NCI-H2081 (cell line): Measurements from ENCODE around the gene PALD1.
"Not testable (repeated sequence)": the region's sequence is repeated elsewhere in the genome, so short reads cannot be mapped to it uniquely, and the experiment has no call there.

Experiments used
- DNase-seq, 2 experiments: peaks; one replicate each; lab custom pipeline; 2025; lab: John Stamatoyannopoulos, UW

Gene PALD1

DNA sequence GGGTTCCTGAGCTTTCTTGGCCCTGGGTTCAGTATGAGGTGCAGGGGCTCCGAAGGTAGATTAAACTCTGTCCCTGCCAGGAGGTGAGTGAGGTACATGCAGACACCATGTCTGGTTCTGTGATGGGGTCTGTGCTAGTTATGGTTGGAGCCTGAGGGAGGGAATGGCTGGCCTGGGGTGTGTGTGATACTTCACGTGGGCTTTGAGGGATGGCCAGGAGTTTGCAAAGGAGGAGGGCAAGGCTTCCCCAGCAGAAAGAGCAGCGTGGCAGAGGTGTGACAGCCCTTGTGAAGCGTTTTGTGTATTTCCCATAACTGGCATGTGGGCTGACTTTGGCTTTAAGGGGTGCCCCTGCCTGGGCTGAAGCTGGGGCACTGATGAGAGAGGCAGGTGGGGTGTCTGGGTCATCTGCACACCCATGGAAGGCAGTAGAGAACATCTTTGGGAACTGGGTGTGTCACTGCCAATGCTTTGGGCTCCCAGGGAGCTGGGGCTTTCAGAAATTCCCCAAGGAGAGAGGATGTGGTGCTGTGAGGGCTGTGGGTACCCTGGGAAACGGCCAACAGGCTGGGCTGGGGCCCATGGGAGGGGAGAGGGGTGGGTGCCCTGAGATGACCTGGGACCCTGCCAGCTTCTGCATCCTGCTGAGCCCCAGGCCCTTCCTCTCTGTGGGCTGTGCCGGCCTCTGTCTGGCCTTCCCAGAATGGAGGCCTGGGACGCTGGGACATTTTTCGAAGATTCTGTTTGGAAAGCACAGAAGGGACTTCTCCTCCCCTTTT lies 4.6 kb downstream of the PALD1 start:
- DNase-seq, result no peak

DNA sequence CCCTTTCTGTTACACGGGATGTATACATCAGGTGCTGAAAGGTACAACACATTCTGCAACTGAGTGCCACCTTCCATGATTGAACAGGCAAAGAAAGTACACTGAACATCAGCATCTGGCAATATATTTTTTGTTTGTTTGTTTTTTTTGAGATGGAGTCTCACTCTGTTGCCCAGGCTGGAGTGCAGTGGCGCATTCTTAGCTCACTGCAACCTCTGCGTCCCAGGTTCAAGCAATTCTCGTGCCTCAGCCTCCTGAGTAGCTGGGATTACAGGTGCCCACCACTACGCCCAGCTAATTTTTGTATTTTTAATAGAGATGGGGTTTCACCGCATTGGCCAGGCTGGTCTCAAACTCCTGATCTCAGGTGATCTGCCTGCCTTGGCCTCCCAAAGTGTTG lies 5.3 kb downstream of the PALD1 start:
- DNase-seq, result not testable (repeated sequence)

DNA sequence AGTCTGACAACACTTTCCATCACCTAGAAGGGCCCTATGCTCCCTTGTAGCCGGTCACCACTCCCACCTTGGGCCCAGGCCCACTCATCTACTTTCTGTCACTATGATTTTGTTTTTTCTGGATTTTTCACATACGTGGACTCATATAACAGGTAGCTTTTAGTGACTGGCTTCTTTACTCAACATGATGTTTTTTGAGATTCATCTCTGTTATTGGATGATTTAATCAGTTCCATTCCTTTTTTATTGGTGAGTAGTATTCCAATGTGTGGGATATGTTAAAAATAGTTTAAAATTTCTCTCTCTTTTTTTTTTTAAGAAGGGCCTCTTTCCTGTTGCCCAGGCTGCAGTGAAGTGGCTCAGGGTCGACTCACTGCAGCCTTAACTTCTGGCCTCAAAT lies 9.3 kb downstream of the PALD1 start:
- no peak for DNase-seq

GRCh38 chr10:70490142-70490541 lies 11.6 kb downstream of the PALD1 start:
- DNase-seq, result no peak

DNA sequence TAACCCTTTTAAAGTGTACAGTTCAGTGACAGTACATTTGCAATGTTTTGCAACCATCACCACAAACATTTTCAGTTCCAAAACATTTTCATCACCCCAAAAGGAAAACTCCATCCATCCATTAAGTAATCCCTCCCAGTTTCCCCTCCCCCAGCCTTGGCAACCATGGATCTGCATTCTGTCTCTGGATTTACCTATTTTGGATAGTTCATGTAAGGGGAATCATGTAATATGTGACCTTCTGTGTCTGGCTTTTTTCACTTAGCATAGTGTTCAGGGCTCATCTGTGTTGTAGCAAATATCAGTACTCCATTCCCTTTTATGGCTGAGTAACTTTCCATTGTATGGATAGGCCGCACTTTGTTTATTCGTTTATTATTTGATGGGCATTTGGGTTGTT lies 13.0 kb downstream of the PALD1 start:
- no peak for DNase-seq

- no peak for DNase-seq
Observed at GRCh38 chr10:70492786-70493659, 14.5 kb downstream of the PALD1 start.

DNA sequence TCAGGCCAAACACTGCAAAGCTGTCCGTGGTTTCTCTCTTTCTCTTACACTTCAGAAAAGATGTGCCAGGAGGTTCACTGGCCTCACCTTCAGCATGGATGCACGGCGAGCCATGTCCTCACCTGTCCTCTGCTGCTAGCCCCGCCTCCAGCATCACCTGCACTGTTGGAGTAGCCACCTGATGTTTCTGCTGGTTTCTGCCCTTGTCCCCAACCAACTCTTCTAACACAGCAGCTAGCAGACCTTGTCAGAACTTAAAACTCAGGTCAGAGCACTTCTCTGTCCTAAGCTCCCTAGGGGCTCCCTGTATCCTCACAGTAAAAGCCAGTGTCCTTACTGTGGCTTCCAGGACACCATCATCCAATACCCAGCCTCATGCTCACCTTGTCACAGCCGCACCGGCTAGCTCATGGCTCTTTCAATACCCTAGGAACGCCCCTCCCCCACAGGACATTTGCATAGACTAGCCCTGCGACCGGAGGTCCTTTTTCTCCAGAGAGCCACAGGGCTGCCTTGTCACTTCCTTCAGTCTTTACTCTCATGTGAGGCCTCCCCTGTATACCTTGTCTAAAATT lies 15.2 kb downstream of the PALD1 start:
- DNase-seq, result no peak

- DNase-seq, result no peak
Observed at GRCh38 chr10:70494536-70494935, 16.0 kb downstream of the PALD1 start.

DNA sequence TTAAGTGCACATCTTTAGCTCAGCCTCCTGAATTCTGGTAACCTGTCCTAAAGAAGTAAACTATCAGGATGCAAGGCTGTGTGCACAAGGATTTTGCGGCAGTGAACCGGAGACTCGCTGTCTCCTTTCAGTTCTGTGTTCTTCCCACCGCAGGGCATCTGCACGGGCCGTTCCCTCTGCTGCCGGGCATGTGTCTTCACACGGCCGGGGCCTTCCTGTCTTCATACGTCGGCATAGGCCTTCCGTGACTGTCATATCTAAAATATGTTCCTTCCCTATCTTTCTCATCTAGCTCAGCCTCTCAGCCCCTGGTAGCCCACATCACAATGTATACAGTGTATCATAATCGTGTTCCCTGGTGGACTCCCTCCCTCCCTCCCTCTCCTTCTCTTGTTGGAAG lies 16.4 kb downstream of the PALD1 start:
- DNase-seq, result no peak

- DNase-seq, result no peak
Observed at GRCh38 chr10:70495691-70496261, 17.2 kb downstream of the PALD1 start.

DNA sequence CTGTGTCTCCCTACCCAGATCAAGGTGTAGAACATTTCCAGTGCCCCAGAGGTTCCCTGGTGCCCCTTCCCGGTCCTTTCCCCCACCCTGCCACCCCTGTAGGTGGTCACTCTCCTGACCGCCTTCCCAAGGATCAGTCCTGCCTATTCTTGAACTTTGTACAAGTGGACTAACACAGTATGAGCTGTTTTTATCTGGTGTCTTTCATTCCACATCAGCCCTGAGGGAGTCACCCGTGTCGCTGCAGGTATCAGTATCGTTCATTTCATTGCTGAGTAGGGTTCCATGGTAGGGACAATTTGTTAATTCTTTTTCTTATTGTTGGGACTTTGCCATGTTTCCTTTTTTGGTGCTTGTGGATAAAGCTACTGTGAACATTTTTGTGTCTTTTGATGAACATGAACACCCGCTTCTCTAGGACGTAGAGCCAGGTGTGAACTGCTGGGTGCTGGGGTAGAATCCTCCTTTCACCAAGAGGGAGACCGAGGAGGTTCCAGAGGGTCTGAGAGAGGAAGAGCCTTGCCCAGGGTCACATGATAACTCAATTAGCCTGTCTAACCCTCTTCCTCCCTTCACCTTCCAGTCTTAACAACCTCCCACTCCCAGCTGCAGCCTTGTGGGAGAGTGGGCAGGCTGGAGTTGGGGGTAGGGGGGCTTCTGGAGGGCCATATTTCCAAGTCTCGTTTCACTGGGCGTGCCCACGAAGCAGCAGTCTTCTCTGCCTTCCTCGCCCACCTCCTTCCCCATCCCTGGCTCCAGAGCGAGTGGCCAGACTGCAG lies 18.0 kb downstream of the PALD1 start:
- no peak for DNase-seq

DNA sequence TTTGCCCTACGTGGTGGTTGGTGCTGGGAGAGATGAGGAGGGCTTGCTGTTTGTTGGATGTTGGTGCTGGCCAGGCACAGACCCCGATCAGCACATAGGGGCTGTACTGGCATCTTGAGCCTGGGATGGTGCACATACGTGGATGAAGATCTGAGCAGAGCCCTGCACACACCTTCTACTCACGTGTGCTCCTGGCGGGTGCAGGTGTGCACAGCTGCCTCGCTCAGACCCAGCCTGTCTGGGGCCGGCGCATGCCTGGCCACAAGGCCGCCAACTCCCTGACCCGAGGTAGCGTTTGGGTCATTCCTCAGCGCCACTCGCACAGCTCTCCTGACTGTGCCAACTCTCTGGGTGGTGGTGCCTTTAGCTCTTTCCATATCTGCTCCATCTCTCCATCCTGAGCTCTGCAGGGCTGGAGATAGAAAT lies 18.6 kb downstream of the PALD1 start:
- no peak for DNase-seq

- DNase-seq, result no peak
Observed at GRCh38 chr10:70498970-70499835, 20.6 kb downstream of the PALD1 start.

DNA sequence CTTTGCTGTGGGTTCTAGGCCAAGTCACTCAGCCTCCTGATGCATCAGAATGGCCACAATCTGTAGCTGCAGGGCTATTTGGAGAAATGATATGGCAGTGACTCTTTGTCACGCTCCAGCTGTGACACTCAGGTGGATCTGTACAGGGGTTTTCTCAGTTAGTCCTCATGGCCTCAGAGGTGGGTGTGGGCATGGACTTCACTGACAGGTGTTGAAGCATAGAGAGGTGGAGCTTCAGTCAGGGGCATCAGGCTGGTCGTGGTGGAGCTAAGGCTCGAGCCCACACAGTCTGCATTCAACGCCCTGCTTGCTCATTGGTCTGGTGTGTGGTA lies 21.2 kb downstream of the PALD1 start:
- DNase-seq, result no peak

- no peak for DNase-seq
Observed at GRCh38 chr10:70500368-70500767, 21.8 kb downstream of the PALD1 start.

DNA sequence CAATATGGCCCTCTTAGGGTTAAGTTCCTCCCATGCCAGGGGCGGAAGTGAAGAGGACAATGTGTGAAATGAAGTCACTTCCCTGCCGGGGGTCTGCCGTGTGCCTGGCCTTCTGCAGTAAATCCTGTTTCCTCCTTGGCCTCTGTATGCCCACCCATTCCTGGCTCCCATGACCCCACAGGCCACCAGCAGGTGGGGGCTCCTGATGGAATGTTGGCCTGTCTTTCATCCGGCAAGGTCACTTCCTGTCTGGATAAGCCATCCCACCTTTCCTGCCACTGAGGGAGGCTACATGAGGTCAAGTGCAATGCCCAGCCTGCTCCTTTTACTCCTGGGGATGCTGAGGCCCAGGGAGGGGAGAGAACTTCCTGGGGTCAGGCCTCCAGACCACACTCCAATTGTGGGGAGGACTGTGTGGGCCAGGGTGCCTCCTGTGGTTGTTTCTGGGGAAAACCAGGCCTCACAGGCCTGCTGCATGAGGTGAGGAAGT lies 22.3 kb downstream of the PALD1 start:
- DNase-seq, result no peak

- DNase-seq, result no peak
Observed at GRCh38 chr10:70502406-70502805, 23.8 kb downstream of the PALD1 start.

- DNase-seq, result peak; percentile 11 to 16
Observed at GRCh38 chr10:70503776-70504175, 25.2 kb downstream of the PALD1 start.

DNA sequence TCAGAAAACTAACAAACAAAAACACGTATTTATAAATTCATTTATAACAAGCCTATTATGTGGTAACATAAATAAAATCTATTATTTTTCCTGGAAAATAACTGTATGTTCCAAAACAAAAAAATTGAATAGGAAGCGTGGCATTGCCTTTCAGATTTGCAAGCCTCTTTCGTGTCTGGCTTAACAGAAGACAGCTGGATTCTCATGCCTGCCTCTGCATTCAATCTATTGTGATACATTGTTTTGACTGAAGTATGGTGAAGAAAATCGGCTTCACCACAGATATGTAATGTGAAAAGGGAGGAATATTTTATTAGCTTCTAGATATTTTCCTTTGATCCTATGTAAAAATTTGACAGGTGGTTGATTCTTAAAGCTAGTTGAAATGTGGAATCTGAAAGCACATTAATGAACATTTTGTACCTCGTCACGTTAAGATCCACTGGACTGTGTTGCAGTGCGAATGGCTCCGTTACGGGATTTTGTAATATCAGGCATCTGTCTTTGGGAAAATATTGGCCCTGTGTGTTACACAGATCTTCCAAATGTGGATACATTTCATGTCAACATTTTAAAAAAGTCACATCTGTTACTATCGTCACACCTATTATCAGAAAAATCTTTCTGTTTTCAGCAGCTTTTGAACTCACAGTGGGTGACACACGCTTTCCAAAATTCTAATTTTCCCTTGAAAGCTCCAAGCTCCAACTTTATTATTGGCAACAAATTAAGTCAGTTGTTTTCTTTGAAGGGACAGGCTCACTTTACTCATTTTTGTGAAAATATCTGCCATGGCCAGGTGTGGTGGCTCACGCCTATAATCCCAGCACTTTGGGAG lies 26.2 kb downstream of the PALD1 start:
- no peak for DNase-seq

- no peak for DNase-seq
Observed at GRCh38 chr10:70505908-70506307, 27.3 kb downstream of the PALD1 start.
